ENCODE results near the gene MED25. TPM values are rescaled to one million over a fixed set of nuclear protein-coding genes. Genes with fewer than 3 reads are reported as not detected.

MED25 gene
- total RNA-seq, 1 experiment from 2014 or later, result 47.5 TPM

DNA sequence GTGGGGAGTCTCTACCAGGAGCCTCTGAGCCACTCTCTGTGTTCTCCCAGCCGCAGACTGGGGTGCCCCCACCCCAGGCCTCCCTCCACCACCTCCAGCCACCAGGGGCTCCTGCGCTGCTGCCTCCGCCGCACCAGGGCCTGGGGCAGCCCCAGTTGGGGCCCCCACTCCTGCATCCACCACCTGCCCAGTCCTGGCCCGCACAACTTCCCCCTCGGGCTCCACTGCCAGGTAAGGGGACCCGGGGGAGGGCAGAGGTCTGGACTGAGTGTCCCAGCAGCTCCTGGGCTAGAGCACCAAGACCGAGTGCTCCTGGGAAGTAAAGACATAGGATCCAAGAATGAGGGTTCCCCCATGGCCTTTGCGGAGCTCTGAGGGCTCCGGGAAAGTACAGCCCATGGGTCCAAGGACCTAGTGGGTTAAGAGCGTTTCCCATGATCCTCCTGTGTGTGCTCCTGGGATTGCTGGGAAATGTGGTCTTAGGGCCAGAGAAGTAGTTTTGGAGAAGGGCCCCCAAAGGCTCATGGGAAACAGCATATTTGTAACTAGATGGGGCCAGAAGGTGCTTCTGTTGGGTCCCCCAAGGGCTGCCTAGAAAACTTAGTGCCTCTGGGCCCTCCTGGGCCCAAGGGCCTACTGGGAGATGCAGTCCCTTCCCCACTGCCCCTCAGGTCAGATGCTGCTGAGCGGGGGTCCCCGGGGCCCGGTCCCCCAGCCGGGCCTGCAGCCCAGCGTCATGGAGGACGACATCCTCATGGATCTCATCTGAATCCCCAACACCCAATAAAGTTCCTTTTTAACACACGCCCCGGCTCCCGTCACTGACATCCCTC is 18.3 kb downstream of the MED25 start:
- Histone ChIP-seq H2AFZ (ENCODE audit: low read length) (no peak overlapping the region), H3K36me3 (ENCODE audit: low read depth, low read length) (peaks cover 26% of the 10 kb centered on the region), H3K4me3 (ENCODE audit: low read length) (no peak overlapping the region), H3K4me2 (ENCODE audit: low read length) (no peak overlapping the region), H3K27me3 (ENCODE audit: low read length) (no peaks in the 10 kb centered on the region), H3F3A (ENCODE audit: low read length, unreplicated experiment) (no peaks in the 10 kb centered on the region), H3K27ac (ENCODE audit: low read length) (no peak overlapping the region), H3K79me2 (ENCODE audit: low read length) (no peaks in the 10 kb centered on the region), H3K9me2 (replicated peaks; ENCODE audit: low read length) (no peaks in the 10 kb centered on the region), H3K4me1 (ENCODE audit: insufficient read depth, low read length) (no peaks in the 10 kb centered on the region), H3K9ac (ENCODE audit: low read length) (no peak overlapping the region), H4K20me1 (ENCODE audit: low read length) (no peaks in the 10 kb centered on the region), H3K9me3 (ENCODE audit: low read length) (no peaks in the 10 kb centered on the region)
- CTCF ChIA-PET, result no interaction called here
- no peak for TF ChIP-seq EZH2phosphoT487 (IDR thresholded peaks at IDR 0.05; ENCODE audit: borderline replicate concordance, low read length)
- TF ChIP-seq, protein P1, sequence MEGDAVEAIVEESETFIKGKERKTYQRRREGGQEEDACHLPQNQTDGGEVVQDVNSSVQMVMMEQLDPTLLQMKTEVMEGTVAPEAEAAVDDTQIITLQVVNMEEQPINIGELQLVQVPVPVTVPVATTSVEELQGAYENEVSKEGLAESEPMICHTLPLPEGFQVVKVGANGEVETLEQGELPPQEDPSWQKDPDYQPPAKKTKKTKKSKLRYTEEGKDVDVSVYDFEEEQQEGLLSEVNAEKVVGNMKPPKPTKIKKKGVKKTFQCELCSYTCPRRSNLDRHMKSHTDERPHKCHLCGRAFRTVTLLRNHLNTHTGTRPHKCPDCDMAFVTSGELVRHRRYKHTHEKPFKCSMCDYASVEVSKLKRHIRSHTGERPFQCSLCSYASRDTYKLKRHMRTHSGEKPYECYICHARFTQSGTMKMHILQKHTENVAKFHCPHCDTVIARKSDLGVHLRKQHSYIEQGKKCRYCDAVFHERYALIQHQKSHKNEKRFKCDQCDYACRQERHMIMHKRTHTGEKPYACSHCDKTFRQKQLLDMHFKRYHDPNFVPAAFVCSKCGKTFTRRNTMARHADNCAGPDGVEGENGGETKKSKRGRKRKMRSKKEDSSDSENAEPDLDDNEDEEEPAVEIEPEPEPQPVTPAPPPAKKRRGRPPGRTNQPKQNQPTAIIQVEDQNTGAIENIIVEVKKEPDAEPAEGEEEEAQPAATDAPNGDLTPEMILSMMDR (conservative IDR thresholded peaks at IDR 0.05; ENCODE audit: low read depth, low read length), result no peak
- no peak for TF ChIP-seq EZH2 (IDR thresholded peaks at IDR 0.05; ENCODE audit: low read length, unreplicated experiment)
- POLR2A ChIA-PET (ENCODE audit: unreplicated experiment), result no interaction called here
- no TSS peak for BruUV-seq (replicated peaks)
- intact Hi-C loops (cut with micrococcal nuclease), result no loop called here
- DNase-seq (no peak), ATAC-seq (no peak)

DNA sequence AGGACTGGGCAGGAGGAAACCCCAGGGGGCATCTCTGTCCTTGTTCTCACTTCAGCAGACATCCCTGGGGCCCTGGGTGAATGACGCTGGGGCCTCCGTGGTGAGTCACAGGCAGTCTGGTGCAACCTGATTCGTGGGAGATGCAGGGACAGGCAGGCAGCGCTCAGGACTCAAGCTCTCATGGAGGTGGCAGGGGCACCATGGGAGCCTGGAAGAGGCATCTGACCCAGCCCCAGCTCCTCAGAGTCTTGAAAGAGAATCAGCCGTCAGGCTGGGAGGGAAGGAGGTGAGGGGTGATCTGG is 18.9 kb downstream of the MED25 start:
- Histone ChIP-seq H3K36me3 (ENCODE audit: low read depth, low read length) (peaks cover 26% of the 10 kb centered on the region), H3F3A (ENCODE audit: low read length, unreplicated experiment) (no peaks in the 10 kb centered on the region), H3K27ac (ENCODE audit: low read length) (no peak overlapping the region), H3K9ac (ENCODE audit: low read length) (no peak overlapping the region), H3K4me2 (ENCODE audit: low read length) (no peak overlapping the region), H3K4me1 (ENCODE audit: insufficient read depth, low read length) (no peaks in the 10 kb centered on the region), H3K9me2 (replicated peaks; ENCODE audit: low read length) (no peaks in the 10 kb centered on the region), H4K20me1 (ENCODE audit: low read length) (no peaks in the 10 kb centered on the region), H3K9me3 (ENCODE audit: low read length) (no peaks in the 10 kb centered on the region), H3K79me2 (ENCODE audit: low read length) (no peaks in the 10 kb centered on the region), H3K27me3 (ENCODE audit: low read length) (no peaks in the 10 kb centered on the region), H3K4me3 (ENCODE audit: low read length) (no peak overlapping the region), H2AFZ (ENCODE audit: low read length) (no peak overlapping the region)
- ATAC-seq, result no peak; the same call in 1 of the 2 replicates
- intact Hi-C loops (cut with micrococcal nuclease), result no loop called here
- TF ChIP-seq EZH2 (IDR thresholded peaks at IDR 0.05; ENCODE audit: low read length, unreplicated experiment) (no peak), EZH2phosphoT487 (IDR thresholded peaks at IDR 0.05; ENCODE audit: borderline replicate concordance, low read length) (no peak)
- TF ChIP-seq, protein P1 (conservative IDR thresholded peaks at IDR 0.05; ENCODE audit: low read depth, low read length), result no peak
- ChIA-PET POLR2A (ENCODE audit: unreplicated experiment) (no interaction called here), CTCF (no interaction called here)
- no peak for DNase-seq
- no TSS peak for BruUV-seq (replicated peaks)

- no peaks in the 10 kb centered on the region for H3K27me3 ChIP-seq (ENCODE audit: low read length)
- H3F3A ChIP-seq (ENCODE audit: low read length, unreplicated experiment), result no peaks in the 10 kb centered on the region
- no peak overlapping the region for H3K9ac ChIP-seq (ENCODE audit: low read length)
- no peak overlapping the region for H2AFZ ChIP-seq (ENCODE audit: low read length)
- H3K36me3 ChIP-seq (ENCODE audit: low read depth, low read length), result peaks cover 26% of the 10 kb centered on the region
- no TSS peak for BruUV-seq (replicated peaks)
- H3K79me2 ChIP-seq (ENCODE audit: low read length), result no peaks in the 10 kb centered on the region
- H3K4me2 ChIP-seq (ENCODE audit: low read length), result no peak overlapping the region
- H3K4me3 ChIP-seq (ENCODE audit: low read length), result no peak overlapping the region
- ChIA-PET POLR2A (ENCODE audit: unreplicated experiment) (no interaction called here), CTCF (no interaction called here)
- no peak overlapping the region for H3K27ac ChIP-seq (ENCODE audit: low read length)
- H4K20me1 ChIP-seq (ENCODE audit: low read length), result no peaks in the 10 kb centered on the region
- H3K9me3 ChIP-seq (ENCODE audit: low read length), result no peaks in the 10 kb centered on the region
- intact Hi-C loops (cut with micrococcal nuclease), result no loop called here
- no peaks in the 10 kb centered on the region for H3K4me1 ChIP-seq (ENCODE audit: insufficient read depth, low read length)
- DNase-seq, result no peak
- no peak for ATAC-seq
- TF ChIP-seq EZH2phosphoT487 (IDR thresholded peaks at IDR 0.05; ENCODE audit: borderline replicate concordance, low read length) (no peak), EZH2 (IDR thresholded peaks at IDR 0.05; ENCODE audit: low read length, unreplicated experiment) (no peak)
- TF ChIP-seq, protein P1 (conservative IDR thresholded peaks at IDR 0.05; ENCODE audit: low read depth, low read length), result no peak
- H3K9me2 ChIP-seq (replicated peaks; ENCODE audit: low read length), result no peaks in the 10 kb centered on the region
These were observed 19.3 kb downstream of the MED25 start for GRCh38 chr19:49837425-49837824.
